A549 (cell line): ENCODE data around the gene SLC17A8.
A peak's percentile ranks its signal among the peaks of the same experiment; 100 is the strongest.

Source experiments
- CTCF ChIP-seq: fragments of >200 bp; sonication (Bioruptor Twin); formaldehyde crosslinking; IDR thresholded peaks from 3 replicates; pipeline ENCODE4 v1.5.1; 2016
- FOSL2 ChIP-seq, 2 experiments: fragments of 450-650 bp in 1 of 2; fragments of >200 bp in 1 of 2; sonication (Bioruptor Twin) in 1 of 2; formaldehyde crosslinking; IDR thresholded peaks; 2 replicates each; pipeline versions ENCODE4 v1.5.0 to v1.6.1; 2016 to 2020; ENCODE audit warnings: mild to moderate bottlenecking in 1 of 2, moderate library complexity in 1 of 2
- GATA3 ChIP-seq: IDR thresholded peaks from 2 replicates; pipeline ENCODE4 v1.6.1; 2012; ENCODE audit warnings: borderline replicate concordance
- JUNB ChIP-seq: fragments of >200 bp; sonication (Bioruptor Twin); formaldehyde crosslinking; IDR thresholded peaks from 2 replicates; pipeline ENCODE4 v1.6.1; 2016
- KDM1A ChIP-seq: fragments of 200-600 bp; sonication (generic); IDR thresholded peaks from 2 replicates; pipeline ENCODE4 v1.6.1; 2016; ENCODE audit warnings: low read depth, mild to moderate bottlenecking
- MAX ChIP-seq: IDR thresholded peaks from 2 replicates; pipeline ENCODE4 v1.6.1; 2012
- RCOR1 ChIP-seq: fragments of 150-350 bp; IDR thresholded peaks from 2 replicates; pipeline ENCODE4 v1.6.1; 2014; ENCODE audit warnings: antibody characterized with exemption, low read length, low read depth
- REST ChIP-seq: fragments of 200-600 bp; sonication (generic); IDR thresholded peaks from 2 replicates; pipeline ENCODE4 v1.6.1; 2016; ENCODE audit warnings: antibody characterized with exemption, mild to moderate bottlenecking, moderate library complexity

- TF ChIP-seq GATA3: no peak
- TF ChIP-seq JUNB: no peak
- 0 out of 3 replicates have a peak, but pooled peaks have one; percentile 14 for TF ChIP-seq CTCF
- TF ChIP-seq MAX: no peak
- TF ChIP-seq REST: no peak
- TF ChIP-seq KDM1A: no peak
- no peak for TF ChIP-seq RCOR1
- no peak for TF ChIP-seq FOSL2 (IDR thresholded peaks at IDR 0.05)
- TF ChIP-seq FOSL2 (CRISPR knock-in tag; IDR thresholded peaks at IDR 0.05): no peak
These were observed 48.0 kb downstream of the SLC17A8 start for GRCh38 chr12:100404769-100405407.
